GM20000 (cell line): ENCODE measurements around the gene THOC5.
A peak's percentile ranks its signal among the peaks of the same experiment; 100 is the strongest.

Experiments
- DNase-seq: peaks from one replicate; pipeline ENCODE4 v3.0.0; 2012; ENCODE audit warnings: low spot score
- TF ChIP-seq, protein P1 (sequence below): IDR thresholded peaks from 2 replicates; pipeline ENCODE4 v1.5.1; 2012; ENCODE audit warnings: mild to moderate bottlenecking, control low read depth; ENCODE audit errors: extremely low read depth, missing control alignments

Gene THOC5

GRCh38 chr22:29477723-29478318, 75.7 kb downstream of the THOC5 start:
- no peak for DNase-seq
- TF ChIP-seq, protein P1, sequence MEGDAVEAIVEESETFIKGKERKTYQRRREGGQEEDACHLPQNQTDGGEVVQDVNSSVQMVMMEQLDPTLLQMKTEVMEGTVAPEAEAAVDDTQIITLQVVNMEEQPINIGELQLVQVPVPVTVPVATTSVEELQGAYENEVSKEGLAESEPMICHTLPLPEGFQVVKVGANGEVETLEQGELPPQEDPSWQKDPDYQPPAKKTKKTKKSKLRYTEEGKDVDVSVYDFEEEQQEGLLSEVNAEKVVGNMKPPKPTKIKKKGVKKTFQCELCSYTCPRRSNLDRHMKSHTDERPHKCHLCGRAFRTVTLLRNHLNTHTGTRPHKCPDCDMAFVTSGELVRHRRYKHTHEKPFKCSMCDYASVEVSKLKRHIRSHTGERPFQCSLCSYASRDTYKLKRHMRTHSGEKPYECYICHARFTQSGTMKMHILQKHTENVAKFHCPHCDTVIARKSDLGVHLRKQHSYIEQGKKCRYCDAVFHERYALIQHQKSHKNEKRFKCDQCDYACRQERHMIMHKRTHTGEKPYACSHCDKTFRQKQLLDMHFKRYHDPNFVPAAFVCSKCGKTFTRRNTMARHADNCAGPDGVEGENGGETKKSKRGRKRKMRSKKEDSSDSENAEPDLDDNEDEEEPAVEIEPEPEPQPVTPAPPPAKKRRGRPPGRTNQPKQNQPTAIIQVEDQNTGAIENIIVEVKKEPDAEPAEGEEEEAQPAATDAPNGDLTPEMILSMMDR, result no peak

DNA sequence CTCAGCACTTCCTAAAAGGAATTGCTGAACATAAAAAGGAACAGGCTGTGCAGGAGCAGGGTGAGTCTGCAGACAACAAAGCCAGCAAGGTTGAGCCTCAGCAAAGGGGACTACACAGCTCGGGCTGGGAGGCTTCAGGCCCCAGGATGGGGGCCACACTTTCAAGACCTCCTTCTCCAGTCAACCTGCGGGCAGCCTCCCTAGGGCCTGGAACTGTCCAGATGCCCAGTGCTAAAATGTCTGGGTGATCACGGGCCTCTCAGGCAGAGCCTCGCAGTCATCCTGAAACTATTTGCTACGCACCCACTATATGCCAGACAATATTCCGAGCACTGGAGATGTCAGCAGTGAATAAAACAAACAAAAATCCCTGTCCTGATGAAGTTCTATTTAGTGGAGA, 77.4 kb downstream of the THOC5 start:
- DNase-seq, result no peak
- TF ChIP-seq, protein P1, result no peak

DNA sequence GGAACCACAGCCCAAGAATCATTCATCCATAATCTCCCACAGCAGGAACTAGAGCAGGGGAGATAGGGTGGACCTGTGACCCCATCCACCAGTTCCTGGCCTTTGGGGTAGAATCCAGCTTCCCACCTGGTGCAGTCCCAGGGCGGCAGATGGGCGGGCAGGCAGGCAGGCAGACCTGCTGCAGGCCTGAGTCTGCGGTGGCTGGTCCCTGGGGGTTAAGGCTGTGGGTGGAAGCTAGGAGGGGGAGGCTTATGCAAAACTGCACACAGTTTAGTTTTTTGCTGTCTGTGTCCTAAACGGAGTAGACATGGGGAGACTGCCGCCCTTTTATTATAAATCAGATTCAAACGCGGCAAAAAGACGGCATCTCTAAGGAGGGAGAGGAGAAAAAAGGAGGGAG, 78.0 kb downstream of the THOC5 start:
- TF ChIP-seq, protein P1, result no peak
- no peak for DNase-seq

GRCh38 chr22:29473001-29473400, 80.6 kb downstream of the THOC5 start:
- no peak for DNase-seq
- TF ChIP-seq, protein P1, result no peak

DNA sequence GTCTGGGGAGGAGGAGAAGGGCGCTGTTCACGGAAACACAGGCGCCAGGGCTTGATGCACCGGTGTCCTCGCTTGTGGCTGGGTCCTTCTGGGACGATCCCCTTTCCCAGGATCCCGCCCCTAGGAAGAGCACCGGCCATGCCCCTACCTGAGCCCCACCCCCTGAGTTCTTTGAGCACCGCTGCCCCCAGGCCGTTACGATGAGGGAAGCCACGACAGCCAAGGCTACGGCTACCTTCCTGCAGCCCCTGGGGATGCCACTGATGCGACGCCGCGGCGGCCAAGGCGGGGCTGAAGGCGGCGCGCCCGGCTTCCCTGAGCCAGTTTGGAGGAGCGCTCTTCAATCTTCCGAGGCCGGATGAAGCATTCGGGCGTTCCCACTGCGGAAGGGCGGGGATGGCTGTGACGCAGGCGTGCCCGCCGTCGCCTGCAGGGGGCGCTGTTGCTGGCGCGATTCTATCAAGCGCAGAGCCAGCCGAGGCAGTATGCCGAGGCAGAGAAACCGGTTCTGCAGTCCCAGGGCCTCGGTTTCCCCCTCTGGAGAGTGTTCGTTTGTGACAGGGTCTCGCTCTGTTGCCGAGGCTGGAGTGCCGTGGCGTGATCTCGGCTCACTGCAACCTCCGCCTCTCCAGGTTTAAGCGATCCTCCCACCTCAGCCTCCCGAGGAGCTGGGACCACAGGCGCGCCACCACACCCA, 83.2 kb downstream of the THOC5 start:
- DNase-seq, result peak; percentile 82
- TF ChIP-seq, protein P1, result peak; percentile 50

- no peak for DNase-seq
- TF ChIP-seq, protein P1, result no peak
Observed at GRCh38 chr22:29469755-29470154, 83.8 kb downstream of the THOC5 start.

DNA sequence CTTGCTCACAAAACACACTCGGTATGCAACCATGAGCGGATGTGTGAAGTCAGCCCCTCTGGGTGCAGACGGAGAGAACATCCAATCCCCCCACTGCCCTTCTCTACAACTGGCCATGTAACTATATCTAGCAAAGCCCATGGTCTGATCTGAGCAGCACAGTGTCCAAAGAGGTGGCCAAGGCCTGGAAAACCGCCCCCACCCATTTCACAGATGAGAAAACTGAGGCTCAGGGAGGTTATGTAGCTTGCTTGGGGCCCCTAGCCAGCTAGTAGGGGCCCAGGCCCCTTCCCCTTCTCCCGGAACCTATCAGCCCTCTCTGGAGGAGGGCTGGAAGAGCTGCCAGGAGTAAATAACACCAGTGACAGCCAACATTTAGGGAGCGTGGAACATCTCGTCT, 89.0 kb downstream of the THOC5 start:
- DNase-seq, result no peak
- TF ChIP-seq, protein P1, result no peak
